Measurements from ENCODE around the gene LOX. TPM values are rescaled to one million over a fixed set of nuclear protein-coding genes. Genes with fewer than 3 reads are reported as not detected.

The LOX gene
- total RNA-seq, 1 donor from 2014 or later: 0.23 TPM

- DNase-seq (ENCODE audit: low spot score): no peak
- no peak overlapping the region for H3K4me3 Mint-ChIP-seq (ENCODE audit: unreplicated experiment)
- H3K36me3 Mint-ChIP-seq (ENCODE audit: low read depth, unreplicated experiment): no peaks in the 10 kb centered on the region
- H3K4me1 Mint-ChIP-seq (ENCODE audit: unreplicated experiment): no peaks in the 10 kb centered on the region
- peak; percentile 56 for TF ChIP-seq CTCF (IDR thresholded peaks at IDR 0.05; ENCODE audit: unreplicated experiment)
- H3K27me3 Mint-ChIP-seq (ENCODE audit: unreplicated experiment): no peaks in the 10 kb centered on the region
- H3K27ac Mint-ChIP-seq (ENCODE audit: unreplicated experiment): no peak overlapping the region
- H3K9me3 Mint-ChIP-seq (ENCODE audit: unreplicated experiment): no peaks in the 10 kb centered on the region
Measured at GRCh38 chr5:122091936-122092600, 14.0 kb upstream of the LOX start.

GRCh38 chr5:122089096-122090013, 11.3 kb upstream of the LOX start:
- no peaks in the 10 kb centered on the region for H3K36me3 Mint-ChIP-seq (ENCODE audit: low read depth, unreplicated experiment)
- H3K27me3 Mint-ChIP-seq (ENCODE audit: unreplicated experiment): no peaks in the 10 kb centered on the region
- no peak for TF ChIP-seq CTCF (IDR thresholded peaks at IDR 0.05; ENCODE audit: unreplicated experiment)
- no peaks in the 10 kb centered on the region for H3K4me1 Mint-ChIP-seq (ENCODE audit: unreplicated experiment)
- no peak overlapping the region for H3K27ac Mint-ChIP-seq (ENCODE audit: unreplicated experiment)
- H3K4me3 Mint-ChIP-seq (ENCODE audit: unreplicated experiment): no peak overlapping the region
- H3K9me3 Mint-ChIP-seq (ENCODE audit: unreplicated experiment): no peaks in the 10 kb centered on the region
- DNase-seq (ENCODE audit: low spot score): no peak

- Mint-ChIP-seq H3K4me3 (ENCODE audit: unreplicated experiment) (no peak overlapping the region), H3K27ac (ENCODE audit: unreplicated experiment) (no peak overlapping the region), H3K4me1 (ENCODE audit: unreplicated experiment) (no peaks in the 10 kb centered on the region), H3K36me3 (ENCODE audit: low read depth, unreplicated experiment) (no peaks in the 10 kb centered on the region), H3K27me3 (ENCODE audit: unreplicated experiment) (no peaks in the 10 kb centered on the region), H3K9me3 (ENCODE audit: unreplicated experiment) (no peaks in the 10 kb centered on the region)
- TF ChIP-seq CTCF (IDR thresholded peaks at IDR 0.05; ENCODE audit: unreplicated experiment): no peak
- no peak for DNase-seq (ENCODE audit: low spot score)
Measured at GRCh38 chr5:122085041-122085440, 7.0 kb upstream of the LOX start.

- no peak overlapping the region for H3K27ac Mint-ChIP-seq (ENCODE audit: unreplicated experiment)
- H3K4me3 Mint-ChIP-seq (ENCODE audit: unreplicated experiment): no peak overlapping the region
- TF ChIP-seq CTCF (IDR thresholded peaks at IDR 0.05; ENCODE audit: unreplicated experiment): no peak
- DNase-seq (ENCODE audit: low spot score): no peak
- no peaks in the 10 kb centered on the region for H3K9me3 Mint-ChIP-seq (ENCODE audit: unreplicated experiment)
- H3K36me3 Mint-ChIP-seq (ENCODE audit: low read depth, unreplicated experiment): no peaks in the 10 kb centered on the region
- no peaks in the 10 kb centered on the region for H3K27me3 Mint-ChIP-seq (ENCODE audit: unreplicated experiment)
- H3K4me1 Mint-ChIP-seq (ENCODE audit: unreplicated experiment): no peaks in the 10 kb centered on the region
Measured at GRCh38 chr5:122083535-122083934, 5.5 kb upstream of the LOX start.

- peaks cover 1% of the 10 kb centered on the region for H3K27me3 Mint-ChIP-seq (ENCODE audit: unreplicated experiment)
Measured at GRCh38 chr5:122081541-122081940, 3.5 kb upstream of the LOX start.

More at GRCh38 chr5:122081541-122081940, 3.5 kb upstream of the LOX start:
- no peak for DNase-seq (ENCODE audit: low spot score)
- TF ChIP-seq CTCF (IDR thresholded peaks at IDR 0.05; ENCODE audit: unreplicated experiment): no peak
- no peak overlapping the region for H3K27ac Mint-ChIP-seq (ENCODE audit: unreplicated experiment)
- peaks cover 6% of the 10 kb centered on the region for H3K4me1 Mint-ChIP-seq (ENCODE audit: unreplicated experiment)
- H3K9me3 Mint-ChIP-seq (ENCODE audit: unreplicated experiment): no peaks in the 10 kb centered on the region
- no peaks in the 10 kb centered on the region for H3K36me3 Mint-ChIP-seq (ENCODE audit: low read depth, unreplicated experiment)
- H3K4me3 Mint-ChIP-seq (ENCODE audit: unreplicated experiment): no peak overlapping the region
